Activated T-helper 2 cell treated with anti-CD3 and anti-CD28 coated beads, Interferon-gamma antibody, Interleukin-2, Interleukin-4, amounts not matched to agents 10 μg/mL and 5 μg/mL and 100 μg/mL, durations not matched to agents 14 hours and 24 hours and 36 hours (primary cell): ENCODE measurements around the gene TMEM170B. TPM values are rescaled to one million over a fixed set of nuclear protein-coding genes. Genes with fewer than 3 reads are reported as not detected.

Source experiments
- DNase-seq: peaks from one replicate; pipeline ENCODE4 v3.0.0; 2021; ENCODE audit warnings: low spot score
- H3K27ac Mint-ChIP-seq: one replicate; pipeline ENCODE4 v1.8.0; 2021; ENCODE audit warnings: mixed read lengths
- H3K27me3 Mint-ChIP-seq: one replicate; pipeline ENCODE4 v1.8.0; 2021; ENCODE audit warnings: low read depth, mixed read lengths
- H3K36me3 Mint-ChIP-seq: one replicate; pipeline ENCODE4 v1.8.0; 2021; ENCODE audit warnings: low read depth, mixed read lengths
- H3K4me1 Mint-ChIP-seq: one replicate; pipeline ENCODE4 v1.8.0; 2021; ENCODE audit warnings: low read depth, mixed read lengths
- H3K4me3 Mint-ChIP-seq: one replicate; pipeline ENCODE4 v1.8.0; 2021; ENCODE audit warnings: low read depth, mild to moderate bottlenecking, moderate library complexity, mixed read lengths
- H3K9me3 Mint-ChIP-seq: one replicate; pipeline ENCODE4 v1.8.0; 2021; ENCODE audit warnings: mixed read lengths
- intact Hi-C: fragments of 100-400 bp; cut with micrococcal nuclease; formaldehyde crosslinking; loops from one replicate; pipeline ENCODE4 v1.15.1; 2023
- total RNA-seq: library from RNA; stranded (reverse); gene quantifications from 2 replicates; pipeline ENCODE4 v1.2.3, GENCODE V29; 2022

TMEM170B gene
- total RNA-seq, 1 donor from 2014 or later: 0.62 TPM

GRCh38 chr6:11575408-11576033 is 38.0 kb downstream of the TMEM170B start:
- intact Hi-C loops: loop anchor here (2.0 to 5.0 kb wide), 3 partner anchors 78 to 621 kb away; no protein-coding TSS in a partner anchor
- no peaks in the 10 kb centered on the region for H3K9me3 Mint-ChIP-seq
- no peaks in the 10 kb centered on the region for H3K36me3 Mint-ChIP-seq
- H3K4me1 Mint-ChIP-seq: peaks cover 3% of the 10 kb centered on the region
- DNase-seq: peak; percentile 24
- H3K27ac Mint-ChIP-seq: no peak overlapping the region
- H3K27me3 Mint-ChIP-seq: peaks cover 2% of the 10 kb centered on the region
- no peak overlapping the region for H3K4me3 Mint-ChIP-seq

DNA sequence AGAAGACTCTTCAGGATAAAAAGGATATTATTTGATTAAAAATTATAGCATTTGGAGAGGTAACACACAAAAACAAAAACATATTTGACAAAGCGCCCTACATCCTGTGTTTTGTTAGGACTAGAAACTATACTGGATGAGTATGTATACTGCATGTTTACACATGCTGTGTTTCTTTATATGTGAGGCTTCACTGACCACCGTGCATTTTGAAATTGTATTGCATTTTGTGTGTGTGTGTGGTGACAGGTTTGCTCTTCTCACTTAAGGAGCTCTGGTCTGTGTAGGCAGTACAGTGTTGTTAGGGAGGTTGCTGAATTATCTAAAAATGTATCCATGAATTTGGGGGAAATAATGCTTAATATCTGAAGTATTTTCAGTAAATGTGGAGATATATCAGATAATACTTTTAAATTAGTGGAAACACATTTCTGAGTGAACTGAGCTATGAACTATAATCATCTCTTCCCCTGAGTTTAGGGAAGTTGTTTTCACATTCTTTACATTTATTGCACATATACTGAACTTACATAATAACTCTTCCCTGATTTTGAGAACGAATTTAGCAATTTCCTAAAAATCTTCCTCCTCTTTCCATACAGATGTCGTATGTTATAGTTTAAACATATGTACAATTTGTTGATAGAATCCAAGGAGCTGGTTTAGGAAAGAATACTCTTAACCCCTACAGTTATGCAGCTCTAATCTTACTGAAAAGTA is 43.3 kb downstream of the TMEM170B start:
- intact Hi-C loops: loop anchor here (10.0 kb wide), 1 partner anchor 1314 kb away; no protein-coding TSS in a partner anchor
- no peaks in the 10 kb centered on the region for H3K4me1 Mint-ChIP-seq
- H3K9me3 Mint-ChIP-seq: no peaks in the 10 kb centered on the region
- no peak overlapping the region for H3K27ac Mint-ChIP-seq
- no peaks in the 10 kb centered on the region for H3K36me3 Mint-ChIP-seq
- peaks cover 7% of the 10 kb centered on the region for H3K27me3 Mint-ChIP-seq
- no peak overlapping the region for H3K4me3 Mint-ChIP-seq
- no peak for DNase-seq

DNA sequence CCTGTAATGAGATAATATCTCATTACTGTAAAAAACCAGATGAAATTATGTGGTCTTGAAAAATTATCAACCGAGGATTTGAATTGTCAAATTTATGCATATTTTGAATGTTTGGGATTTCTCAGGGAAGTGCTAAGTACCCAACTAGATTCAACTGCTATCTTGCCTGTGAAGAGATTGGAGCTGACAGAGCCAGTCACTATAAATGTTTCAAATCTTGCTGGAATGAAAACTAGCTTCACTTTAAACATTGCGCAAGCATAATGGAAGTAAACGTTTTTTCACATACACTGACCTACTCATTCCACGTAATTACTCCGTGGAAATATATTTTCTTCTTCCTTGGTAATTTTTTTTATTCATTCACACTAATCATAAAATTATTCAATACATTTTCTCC is 46.7 kb downstream of the TMEM170B start:
- Mint-ChIP-seq H3K4me1 (no peaks in the 10 kb centered on the region), H3K9me3 (no peaks in the 10 kb centered on the region), H3K36me3 (no peaks in the 10 kb centered on the region), H3K27me3 (peaks cover 7% of the 10 kb centered on the region), H3K27ac (no peak overlapping the region), H3K4me3 (no peak overlapping the region)
- intact Hi-C loops: loop anchor here (2.0 to 10.0 kb wide), 2 partner anchors 705 to 1311 kb away; no protein-coding TSS in a partner anchor
- no peak for DNase-seq

GRCh38 chr6:11585426-11586016 is 48.0 kb downstream of the TMEM170B start:
- Mint-ChIP-seq H3K4me3 (no peak overlapping the region), H3K36me3 (no peaks in the 10 kb centered on the region), H3K4me1 (no peaks in the 10 kb centered on the region), H3K27ac (no peak overlapping the region), H3K9me3 (no peaks in the 10 kb centered on the region), H3K27me3 (peaks cover 8% of the 10 kb centered on the region)
- no peak for DNase-seq
- intact Hi-C loops: loop anchor here (2.0 to 10.0 kb wide), 3 partner anchors 703 to 1309 kb away; no protein-coding TSS in a partner anchor

DNA sequence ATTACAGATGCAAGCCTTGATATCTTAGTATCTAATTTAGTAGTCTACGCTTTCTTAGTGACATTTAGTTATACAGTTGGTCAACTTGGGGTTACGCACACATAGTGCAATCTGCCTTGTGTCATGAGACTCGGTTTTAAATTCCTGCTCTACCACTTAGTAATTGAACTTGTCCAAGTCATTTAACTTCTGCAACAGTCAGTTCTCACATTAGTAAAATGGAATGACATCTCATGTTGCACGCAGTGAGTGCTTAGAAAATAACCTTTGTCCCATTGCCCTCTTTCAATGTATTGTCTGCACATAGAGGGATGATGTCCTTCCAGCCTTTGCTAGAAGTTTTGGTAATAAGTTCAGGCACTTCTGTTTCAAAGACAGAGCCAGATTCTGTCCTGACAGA is 48.6 kb downstream of the TMEM170B start:
- Mint-ChIP-seq H3K9me3 (no peaks in the 10 kb centered on the region), H3K27me3 (peaks cover 9% of the 10 kb centered on the region), H3K36me3 (no peaks in the 10 kb centered on the region), H3K27ac (no peak overlapping the region), H3K4me1 (no peaks in the 10 kb centered on the region), H3K4me3 (no peak overlapping the region)
- no peak for DNase-seq
- intact Hi-C loops: loop anchor here (5.0 to 10.0 kb wide), 2 partner anchors 1021 to 1309 kb away; no protein-coding TSS in a partner anchor

- no peaks in the 10 kb centered on the region for H3K4me1 Mint-ChIP-seq
- H3K4me3 Mint-ChIP-seq: no peak overlapping the region
- H3K27me3 Mint-ChIP-seq: peaks cover 9% of the 10 kb centered on the region
- no peaks in the 10 kb centered on the region for H3K9me3 Mint-ChIP-seq
- no peak overlapping the region for H3K27ac Mint-ChIP-seq
- intact Hi-C loops: loop anchor here (5.0 to 10.0 kb wide), 2 partner anchors 1021 to 1308 kb away; no protein-coding TSS in a partner anchor
- no peaks in the 10 kb centered on the region for H3K36me3 Mint-ChIP-seq
- DNase-seq: no peak
These were observed 49.0 kb downstream of the TMEM170B start for GRCh38 chr6:11586536-11586935.

DNA sequence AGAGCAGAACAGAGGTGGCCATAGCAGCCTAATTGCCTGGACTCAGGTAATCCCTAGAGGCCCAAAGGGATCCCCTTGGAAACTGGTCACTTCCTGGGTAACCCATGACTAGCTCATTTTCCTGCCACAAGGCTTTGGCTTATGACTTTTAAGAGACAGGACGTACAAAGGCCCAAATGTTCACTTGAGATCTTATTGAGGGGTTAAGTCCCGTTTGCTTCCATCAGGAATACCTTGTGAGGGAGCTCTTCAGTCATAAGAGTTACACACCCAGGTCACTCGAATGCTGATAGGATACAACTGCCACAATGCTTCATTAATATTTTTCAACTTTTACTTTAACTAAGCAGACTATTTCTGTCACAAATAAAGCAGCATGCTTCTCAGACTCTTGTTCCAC is 51.7 kb downstream of the TMEM170B start:
- Mint-ChIP-seq H3K36me3 (no peaks in the 10 kb centered on the region), H3K27me3 (peaks cover 4% of the 10 kb centered on the region), H3K27ac (no peak overlapping the region), H3K4me1 (no peaks in the 10 kb centered on the region), H3K4me3 (no peak overlapping the region), H3K9me3 (no peaks in the 10 kb centered on the region)
- intact Hi-C loops: loop anchor here (5.0 to 10.0 kb wide), 2 partner anchors 1018 to 1306 kb away; no protein-coding TSS in a partner anchor
- DNase-seq: no peak

DNA sequence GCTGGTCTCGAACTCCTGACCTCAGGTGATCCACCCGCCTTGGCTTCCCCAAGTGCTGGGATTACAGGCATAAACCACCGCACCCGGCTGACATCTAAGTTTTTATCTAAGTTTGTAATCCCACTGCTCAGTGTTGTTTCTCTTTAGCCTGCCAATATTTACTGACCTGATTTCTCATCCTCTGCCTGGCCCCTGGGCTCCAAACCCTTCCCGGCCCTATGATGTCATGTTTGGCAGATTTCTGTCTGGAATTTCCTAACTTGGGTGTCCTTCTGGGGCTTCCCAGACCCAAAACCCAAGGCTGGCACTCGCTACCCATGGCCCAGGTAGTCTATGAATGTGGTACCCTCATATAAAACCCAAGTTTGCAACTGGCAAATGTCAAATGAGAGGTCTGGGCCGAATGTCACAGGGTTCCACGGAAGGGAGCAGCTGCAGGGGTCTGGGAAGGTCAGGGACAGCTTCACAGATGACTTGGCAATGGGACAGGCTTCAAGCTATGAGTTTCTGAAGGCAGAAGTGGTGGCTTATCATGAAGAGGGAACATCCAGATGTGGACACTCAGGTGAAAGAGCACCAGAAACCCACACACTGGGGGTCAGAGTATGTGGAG is 54.9 kb downstream of the TMEM170B start:
- no peaks in the 10 kb centered on the region for H3K36me3 Mint-ChIP-seq
- H3K4me1 Mint-ChIP-seq: no peaks in the 10 kb centered on the region
- intact Hi-C loops: no loop called here
- H3K4me3 Mint-ChIP-seq: no peak overlapping the region
- no peaks in the 10 kb centered on the region for H3K9me3 Mint-ChIP-seq
- no peak for DNase-seq
- peaks cover 2% of the 10 kb centered on the region for H3K27me3 Mint-ChIP-seq
- no peak overlapping the region for H3K27ac Mint-ChIP-seq

GRCh38 chr6:11593096-11593495 is 55.5 kb downstream of the TMEM170B start:
- Mint-ChIP-seq H3K27ac (no peak overlapping the region), H3K4me3 (no peak overlapping the region), H3K36me3 (no peaks in the 10 kb centered on the region), H3K4me1 (no peaks in the 10 kb centered on the region), H3K27me3 (peaks cover 2% of the 10 kb centered on the region), H3K9me3 (no peaks in the 10 kb centered on the region)
- DNase-seq: no peak
- intact Hi-C loops: no loop called here

- no peak overlapping the region for H3K4me3 Mint-ChIP-seq
- DNase-seq: no peak
- intact Hi-C loops: no loop called here
- H3K27me3 Mint-ChIP-seq: peaks cover 1% of the 10 kb centered on the region
- H3K4me1 Mint-ChIP-seq: no peaks in the 10 kb centered on the region
- H3K36me3 Mint-ChIP-seq: no peaks in the 10 kb centered on the region
- no peaks in the 10 kb centered on the region for H3K9me3 Mint-ChIP-seq
- no peak overlapping the region for H3K27ac Mint-ChIP-seq
These were observed 58.4 kb downstream of the TMEM170B start for GRCh38 chr6:11595903-11596302.

GRCh38 chr6:11596640-11597237 is 59.2 kb downstream of the TMEM170B start:
- H3K36me3 Mint-ChIP-seq: no peaks in the 10 kb centered on the region
- intact Hi-C loops: no loop called here
- peaks cover 1% of the 10 kb centered on the region for H3K27me3 Mint-ChIP-seq
- H3K27ac Mint-ChIP-seq: no peak overlapping the region
- H3K4me1 Mint-ChIP-seq: no peaks in the 10 kb centered on the region
- no peaks in the 10 kb centered on the region for H3K9me3 Mint-ChIP-seq
- no peak for DNase-seq
- no peak overlapping the region for H3K4me3 Mint-ChIP-seq

DNA sequence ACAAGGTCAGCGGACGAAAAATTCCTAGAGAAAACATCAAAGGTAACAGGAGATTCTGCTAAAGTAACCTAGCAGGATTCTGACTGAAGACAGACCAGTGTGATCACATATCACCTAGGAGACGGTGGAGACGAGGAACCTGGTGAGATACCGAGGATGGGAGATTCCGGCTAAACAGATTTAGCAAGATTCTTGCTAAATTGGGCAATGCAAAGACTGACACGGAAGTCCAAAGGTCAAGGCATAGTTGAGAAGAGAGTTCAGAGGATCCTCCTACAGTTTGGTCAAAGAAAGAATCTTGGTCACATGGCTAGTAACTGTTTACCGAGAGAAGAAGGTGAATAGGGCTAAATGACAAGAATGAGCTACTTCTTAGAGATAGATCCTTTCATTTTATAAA is 61.1 kb downstream of the TMEM170B start:
- no peak for DNase-seq
- Mint-ChIP-seq H3K9me3 (no peaks in the 10 kb centered on the region), H3K36me3 (no peaks in the 10 kb centered on the region), H3K4me3 (no peak overlapping the region), H3K27me3 (peaks cover 1% of the 10 kb centered on the region), H3K4me1 (no peaks in the 10 kb centered on the region), H3K27ac (no peak overlapping the region)
- intact Hi-C loops: no loop called here
